ENCODE measurements around the gene NTN1.

DNA sequence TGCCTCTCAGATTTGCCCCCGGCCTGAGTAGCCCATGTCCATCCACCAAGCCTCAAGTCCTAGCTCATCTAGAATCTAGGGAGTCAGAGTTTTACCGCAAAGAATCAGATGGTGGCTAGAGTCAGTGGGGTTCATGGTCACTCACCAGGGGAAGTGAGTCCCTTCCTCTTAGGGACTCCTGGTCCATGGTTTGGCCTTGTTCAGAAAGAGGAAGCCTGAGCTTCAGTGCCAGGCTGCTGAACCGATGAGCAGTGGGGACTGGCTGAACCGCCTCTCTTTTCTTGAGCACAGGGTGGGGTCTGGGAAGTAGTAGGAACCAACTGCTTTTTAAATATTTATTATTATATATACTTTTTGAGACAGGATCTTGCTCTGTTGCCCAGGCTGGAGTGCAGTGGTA, 160.3 kb downstream of the NTN1 start:
- TF ChIP-seq, protein P1, sequence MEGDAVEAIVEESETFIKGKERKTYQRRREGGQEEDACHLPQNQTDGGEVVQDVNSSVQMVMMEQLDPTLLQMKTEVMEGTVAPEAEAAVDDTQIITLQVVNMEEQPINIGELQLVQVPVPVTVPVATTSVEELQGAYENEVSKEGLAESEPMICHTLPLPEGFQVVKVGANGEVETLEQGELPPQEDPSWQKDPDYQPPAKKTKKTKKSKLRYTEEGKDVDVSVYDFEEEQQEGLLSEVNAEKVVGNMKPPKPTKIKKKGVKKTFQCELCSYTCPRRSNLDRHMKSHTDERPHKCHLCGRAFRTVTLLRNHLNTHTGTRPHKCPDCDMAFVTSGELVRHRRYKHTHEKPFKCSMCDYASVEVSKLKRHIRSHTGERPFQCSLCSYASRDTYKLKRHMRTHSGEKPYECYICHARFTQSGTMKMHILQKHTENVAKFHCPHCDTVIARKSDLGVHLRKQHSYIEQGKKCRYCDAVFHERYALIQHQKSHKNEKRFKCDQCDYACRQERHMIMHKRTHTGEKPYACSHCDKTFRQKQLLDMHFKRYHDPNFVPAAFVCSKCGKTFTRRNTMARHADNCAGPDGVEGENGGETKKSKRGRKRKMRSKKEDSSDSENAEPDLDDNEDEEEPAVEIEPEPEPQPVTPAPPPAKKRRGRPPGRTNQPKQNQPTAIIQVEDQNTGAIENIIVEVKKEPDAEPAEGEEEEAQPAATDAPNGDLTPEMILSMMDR (IDR thresholded peaks at IDR 0.05) = no peak
- TF ChIP-seq POLR2A (IDR thresholded peaks at IDR 0.05) = no peak
- no peak for TF ChIP-seq EP300 (IDR thresholded peaks at IDR 0.05)

Measured in ovary (tissue), 3 donors.